ENCODE measurements around the gene KEAP1. TPM values are rescaled to one million over a fixed set of nuclear protein-coding genes. Genes with fewer than 3 reads are reported as not detected.

The KEAP1 gene
- total and polyA plus RNA-seq, 10 of the 15 experiments (the other 5 are each of a cell fraction or from before 2014, with no cell fraction given): 1.4 to 87.7 (median 48.6) TPM

- TF ChIP-seq RELB (IDR thresholded peaks at IDR 0.05; ENCODE audit: low read depth): no peak
- no peak for TF ChIP-seq CHD1 (IDR thresholded peaks at IDR 0.05; ENCODE audit: low read depth, low read length)
Measured at GRCh38 chr19:10500247-10500592, 2.9 kb downstream of the KEAP1 start (continued).

GRCh38 chr19:10499550-10500246 is 3.5 kb downstream of the KEAP1 start:
- peak overlapping the region; percentile 28; the same call in 1 of the 2 replicates for H3K4me3 ChIP-seq
- no peak for DNase-seq (ENCODE audit: low read depth, low spot score)
- ChIA-PET CTCF (interaction anchor here (0.6 to 1.8 kb wide), 5 partner anchors 12 to 95 kb away, joined by 3 to 9 read pairs (median 4); no protein-coding TSS in a partner anchor), POLR2A (interaction anchor here (0.5 to 0.6 kb wide), 2 partner anchors 68 to 300 kb away, joined by 3 read pairs; no protein-coding TSS in a partner anchor), SMC1A (ENCODE audit: uncharacterized antibody, unreplicated experiment) (interaction anchor here (0.8 to 1.3 kb wide), 2 partner anchors 16 to 152 kb away, joined by 3 to 4 read pairs; no protein-coding TSS in a partner anchor), RAD21 (ENCODE audit: unreplicated experiment) (no interaction called here)
- H3K9ac ChIP-seq (ENCODE audit: control insufficient read depth, insufficient read depth, low read length): no peak overlapping the region
- peaks cover 10 to 32% of the 10 kb centered on the region in 2 experiments for H3K36me3 ChIP-seq (ENCODE audit: control insufficient read depth in 2 of 2, insufficient read depth in 2 of 2, low read length in 1 of 2)
- no peak for ATAC-seq
- in situ Hi-C loops (cut with MboI): no loop called here
- intact Hi-C loops (cut with micrococcal nuclease; ENCODE audit: unreplicated experiment): loop anchor here (5.0 to 10.0 kb wide), 2 partner anchors 95 to 153 kb away; partner anchors contain the start of genes CDC37 and ILF3
- H2AFZ ChIP-seq (ENCODE audit: control insufficient read depth, low read depth, low read length): no peak overlapping the region
- H3K79me2 ChIP-seq (ENCODE audit: control insufficient read depth, insufficient read depth, low read length): peaks cover 50% of the 10 kb centered on the region
- H3K27me3 ChIP-seq (replicated peaks in 1 of 2; ENCODE audit: control insufficient read depth in 2 of 2, insufficient read depth in 2 of 2, low read length in 1 of 2): no peaks in the 10 kb centered on the region
- 93% methylated on average over 24 of the region's 24 CpGs for WGBS (ENCODE audit: insufficient coverage, insufficient replicate concordance, low lambda C conversion rate, missing lambda C conversion rate)
- no peaks in the 10 kb centered on the region for H4K20me1 ChIP-seq (ENCODE audit: control insufficient read depth, insufficient read depth)
- no TSS peak for BruUV-seq (replicated peaks)
- no peaks in the 10 kb centered on the region for H3K9me3 ChIP-seq (replicated peaks; ENCODE audit: control insufficient read depth, insufficient read depth, low read length)
- H3K4me2 ChIP-seq (ENCODE audit: control insufficient read depth, insufficient read depth): peak overlapping the region; percentile 27
- peaks cover 25% of the 10 kb centered on the region for H3K4me1 ChIP-seq (ENCODE audit: control insufficient read depth, insufficient read depth, low read length)
- no peak overlapping the region for H3K27ac ChIP-seq (ENCODE audit: control insufficient read depth, insufficient read depth)
- TF ChIP-seq NBN (IDR thresholded peaks at IDR 0.05) (no peak), MLLT1 (IDR thresholded peaks at IDR 0.05) (0 out of 2 replicates have a peak, but pooled peaks have one; percentile 18)
- no peak for FAIRE-seq

Measured in GM12878 (cell line).